ENCODE measurements around the gene STYXL2.

The STYXL2 gene

GRCh38 chr1:167136806-167137205 lies 42.9 kb downstream of the STYXL2 start:
- DNase-seq (ENCODE audit: low read depth) = no peak

- DNase-seq (ENCODE audit: low read depth) = no peak
Observed at GRCh38 chr1:167137332-167137781, 43.5 kb downstream of the STYXL2 start.

- no peak for DNase-seq (ENCODE audit: low read depth)
Observed at GRCh38 chr1:167137793-167138510, 44.1 kb downstream of the STYXL2 start.

- no peak for DNase-seq (ENCODE audit: low read depth)
Observed at GRCh38 chr1:167138703-167139102, 44.8 kb downstream of the STYXL2 start.

GRCh38 chr1:167141963-167142362 lies 48.1 kb downstream of the STYXL2 start:
- DNase-seq (ENCODE audit: low read depth) = no peak

All from EH (cell line).